GM19351 (cell line): ENCODE data around the gene CEP135.
"Not testable (repeated sequence)": the region's sequence is repeated elsewhere in the genome, so short reads cannot be mapped to it uniquely, and the experiment has no call there.

ENCODE experiments used
- ATAC-seq: cut with Tn5 transposase; IDR thresholded peaks from one replicate; pipeline ENCODE4 v1.9.1; 2021; ENCODE audit warnings: mild to moderate bottlenecking, moderate library complexity; ENCODE audit not compliant: unreplicated experiment

The CEP135 gene

DNA sequence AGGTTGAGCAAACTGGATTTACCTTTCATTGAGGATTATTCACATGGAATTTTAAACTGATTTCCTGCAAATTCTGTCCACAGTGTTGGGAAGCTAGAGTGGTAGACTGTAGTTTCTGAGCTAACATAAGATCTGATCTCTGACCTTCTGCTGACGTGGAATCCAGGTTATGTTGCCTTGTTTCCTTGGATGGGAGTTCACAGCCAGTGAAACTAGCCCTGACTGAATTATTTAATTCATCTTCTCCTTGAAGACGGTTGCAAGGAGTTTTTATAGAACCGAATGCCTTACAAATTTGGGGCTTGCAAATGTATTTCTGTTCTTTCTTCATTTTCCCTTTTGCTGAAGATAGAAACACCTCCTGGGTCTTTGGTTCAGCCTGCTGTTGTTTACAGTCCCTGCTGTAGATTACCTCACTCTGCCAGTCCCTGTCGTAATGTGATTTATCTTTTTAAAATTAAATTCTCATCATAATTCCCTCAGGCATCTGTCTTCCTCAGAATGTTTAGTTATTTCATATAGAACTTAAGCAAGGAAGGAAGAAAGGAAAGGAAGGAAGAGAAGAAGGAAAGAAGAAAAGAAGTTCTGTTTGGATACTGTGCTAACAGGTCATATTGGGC is 113.9 kb downstream of the CEP135 start:
- ATAC-seq = no peak

DNA sequence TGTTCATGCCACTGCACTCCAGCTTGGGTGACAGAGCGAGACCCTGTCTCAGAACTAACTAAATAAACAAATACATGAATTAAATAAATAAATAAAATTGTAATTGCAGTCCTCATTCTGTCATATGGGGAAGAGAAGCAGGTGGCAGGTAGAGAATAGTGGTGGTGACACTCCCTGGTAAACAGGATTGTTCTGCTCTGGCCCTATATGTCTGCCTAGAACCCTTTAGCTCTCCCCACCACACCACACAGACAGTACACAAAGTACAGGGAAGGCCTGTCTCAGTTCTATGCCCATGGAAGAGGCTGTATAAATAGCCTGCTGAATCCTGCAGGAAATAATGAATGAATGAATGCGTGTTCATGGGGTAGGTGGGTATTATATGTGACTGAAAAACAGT is 117.7 kb downstream of the CEP135 start:
- no peak for ATAC-seq

DNA sequence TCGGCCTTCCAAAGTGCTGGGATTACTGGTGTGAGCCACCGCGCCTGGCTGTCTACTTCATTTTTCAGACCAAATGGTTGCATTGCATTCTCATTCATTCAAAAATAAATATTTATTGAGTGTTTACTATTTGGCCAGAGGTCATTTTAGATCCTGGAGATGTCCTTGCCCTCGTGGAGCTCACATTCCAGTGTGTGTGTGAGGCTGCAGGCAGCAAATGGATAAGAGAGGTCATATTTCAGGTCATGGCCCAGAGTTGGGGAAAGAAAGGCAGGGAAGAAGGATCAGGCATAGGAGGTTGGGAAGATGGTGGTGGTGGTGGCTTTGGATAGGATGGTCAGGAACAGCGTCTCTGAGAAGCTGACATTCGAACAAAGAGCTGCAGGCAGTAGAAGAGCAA is 119.1 kb downstream of the CEP135 start:
- no peak for ATAC-seq

DNA sequence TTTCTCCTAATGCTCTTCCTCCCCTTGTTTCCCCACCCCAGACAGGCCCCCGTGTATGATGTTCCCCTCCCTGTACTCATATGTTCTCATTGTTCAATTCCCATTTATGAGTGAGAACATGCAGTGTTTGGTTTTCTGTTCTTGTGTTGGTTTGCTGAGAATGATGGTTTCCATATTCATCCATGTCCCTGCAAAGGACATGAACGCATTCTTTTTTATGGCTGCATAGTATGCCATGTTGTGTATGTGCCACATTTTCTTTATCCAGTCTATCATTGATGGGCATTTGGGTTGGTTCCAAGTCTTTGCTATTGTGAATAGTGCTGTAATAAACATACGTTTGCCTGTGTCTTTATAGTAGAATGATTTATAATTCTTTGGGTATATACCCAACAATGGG is 124.0 kb downstream of the CEP135 start:
- ATAC-seq = not testable (repeated sequence)

DNA sequence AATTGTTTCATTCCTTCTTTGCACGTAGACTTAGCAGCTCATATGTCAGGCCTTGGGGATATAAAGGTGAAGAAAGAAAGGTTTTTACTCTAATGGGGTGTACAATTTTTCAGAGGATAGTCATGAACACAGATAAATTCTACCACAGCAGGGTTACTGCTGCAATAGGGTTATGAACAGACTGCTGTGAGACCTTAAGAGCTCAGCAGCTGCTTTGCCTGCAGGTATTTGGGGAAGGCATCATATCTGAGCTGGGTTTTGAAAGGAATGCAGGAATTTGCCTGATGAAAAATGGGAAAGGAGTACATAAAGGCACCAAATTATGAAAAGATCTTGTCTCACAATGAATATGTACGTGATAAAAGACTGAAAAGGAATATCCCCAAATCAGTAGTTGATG is 128.9 kb downstream of the CEP135 start:
- ATAC-seq = no peak

DNA sequence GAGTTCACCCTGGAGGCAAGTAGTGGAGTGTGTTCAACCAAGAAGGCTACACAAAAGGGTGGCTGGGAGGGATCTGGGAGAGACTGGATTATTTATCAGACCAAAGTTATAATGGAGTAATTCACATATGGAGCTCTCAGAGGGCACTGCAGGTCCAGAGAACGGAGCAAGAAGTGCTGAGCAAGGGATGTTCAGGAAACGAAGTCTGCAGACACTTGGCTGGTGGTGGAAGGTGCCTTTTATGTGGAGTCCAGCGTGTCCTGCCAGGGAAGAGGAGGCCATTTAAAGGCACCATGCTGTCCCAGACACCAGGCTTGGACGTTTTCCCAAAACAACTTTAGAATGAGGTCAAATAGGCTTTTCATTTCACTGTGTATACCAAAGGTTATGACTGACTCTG is 130.1 kb downstream of the CEP135 start:
- no peak for ATAC-seq

DNA sequence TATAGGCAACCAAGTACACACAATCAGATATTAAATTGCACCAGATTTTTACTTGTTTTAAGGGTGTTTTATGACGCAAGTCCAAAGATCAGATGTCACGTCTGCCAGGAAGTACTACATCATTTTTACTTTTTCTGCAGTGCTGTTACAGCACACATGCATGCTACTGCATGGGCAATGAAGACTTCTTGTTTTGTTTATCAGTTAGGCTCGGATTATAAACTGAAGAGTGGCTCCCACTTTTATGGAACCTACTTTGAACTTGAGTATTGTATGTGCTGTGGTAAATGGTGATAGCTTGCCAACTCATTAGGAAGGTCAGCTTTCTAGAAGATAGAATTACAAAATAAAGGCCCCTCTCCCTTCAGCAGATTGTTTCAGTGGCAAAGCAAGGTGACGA is 131.6 kb downstream of the CEP135 start:
- no peak for ATAC-seq

DNA sequence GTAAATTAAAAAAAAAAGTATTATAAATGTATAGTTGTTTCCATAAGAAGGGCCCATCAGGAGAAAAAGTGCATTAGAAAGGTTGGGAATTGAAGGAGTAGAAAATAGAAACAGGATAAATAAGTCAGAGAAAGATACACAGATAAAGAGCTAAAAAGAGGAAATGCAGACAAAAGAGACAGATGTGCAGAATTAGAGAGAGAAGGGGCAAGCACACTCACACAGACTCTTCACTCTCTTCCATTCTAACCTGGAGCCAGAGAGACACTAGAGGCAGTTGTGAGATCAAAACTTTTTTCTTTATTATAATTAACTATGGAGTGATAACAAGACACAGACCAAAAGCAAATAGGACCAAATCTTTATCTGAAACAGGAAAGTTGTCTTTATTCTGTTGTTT is 134.1 kb downstream of the CEP135 start:
- ATAC-seq = no peak
